ENCODE data around the gene TEX48.

- TF ChIP-seq CTCF (IDR thresholded peaks at IDR 0.05) (no peak), POLR2AphosphoS5 (IDR thresholded peaks at IDR 0.05) (no peak), POLR2A (IDR thresholded peaks at IDR 0.05) (no peak)
Measured at GRCh38 chr9:114629563-114630090, 52.4 kb downstream of the TEX48 start.

All from transverse colon (tissue), 4 donors.